ENCODE data around the gene ANKS3. TPM values are rescaled to one million over a fixed set of nuclear protein-coding genes. Genes with fewer than 3 reads are reported as not detected.

Gene ANKS3, protein sequence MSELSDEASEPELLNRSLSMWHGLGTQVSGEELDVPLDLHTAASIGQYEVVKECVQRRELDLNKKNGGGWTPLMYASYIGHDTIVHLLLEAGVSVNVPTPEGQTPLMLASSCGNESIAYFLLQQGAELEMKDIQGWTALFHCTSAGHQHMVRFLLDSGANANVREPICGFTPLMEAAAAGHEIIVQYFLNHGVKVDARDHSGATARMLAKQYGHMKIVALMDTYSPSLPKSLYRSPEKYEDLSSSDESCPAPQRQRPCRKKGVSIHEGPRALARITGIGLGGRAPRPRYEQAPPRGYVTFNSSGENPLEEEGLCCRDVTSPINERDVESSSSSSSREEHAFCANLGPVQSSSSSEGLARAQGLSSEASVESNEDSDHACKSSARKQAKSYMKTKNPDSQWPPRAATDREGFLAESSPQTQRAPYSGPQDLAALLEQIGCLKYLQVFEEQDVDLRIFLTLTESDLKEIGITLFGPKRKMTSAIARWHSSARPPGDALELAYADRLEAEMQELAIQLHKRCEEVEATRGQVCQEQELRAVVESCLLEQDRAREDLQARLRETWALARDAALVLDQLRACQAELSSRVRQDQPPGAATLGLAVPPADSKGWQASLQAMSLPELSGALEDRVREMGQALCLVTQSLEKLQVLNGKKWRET
- 5.7 and 17.3 TPM in 2 replicates for total RNA-seq

DNA sequence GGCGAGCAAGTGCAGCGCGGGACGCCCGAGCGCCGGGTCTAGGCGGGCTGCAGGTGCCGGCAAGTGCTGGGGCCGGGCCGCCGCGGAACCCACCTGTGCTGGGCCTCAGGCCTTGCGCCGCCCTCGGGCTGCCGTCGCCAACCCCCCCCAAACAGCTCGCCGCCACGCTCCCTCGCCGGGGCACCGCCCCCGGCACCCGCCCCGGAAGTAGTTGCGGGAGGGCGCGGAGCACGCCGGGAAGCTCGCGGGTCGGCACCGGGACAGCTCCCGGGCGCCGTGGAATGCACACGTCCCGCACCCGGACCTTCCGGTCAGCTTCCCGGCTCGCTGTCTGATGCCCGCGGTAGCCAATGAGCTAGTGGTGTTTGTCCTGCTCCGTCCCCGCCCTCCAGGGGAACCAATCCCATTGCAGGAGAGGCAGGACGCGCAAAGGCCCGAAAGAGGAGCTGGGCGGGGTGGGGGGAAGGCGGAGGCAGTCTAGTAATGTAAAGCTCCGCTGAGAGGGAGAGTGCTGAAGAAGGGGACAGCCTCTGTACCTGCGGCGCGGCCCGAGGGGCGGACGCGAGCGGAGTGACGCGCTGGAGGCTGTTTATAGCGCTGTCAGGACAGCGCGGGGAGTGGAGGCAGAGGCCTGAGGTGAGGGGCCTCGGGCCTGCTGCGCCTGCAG is at the start of gene ANKS3, which contains the start of gene DNAAF8:
Gene ANKS3 (minus strand): TSS at position 209 of the 667 bp plus-strand sequence. CDS start 4,122 bp downstream, outside the sequence.
Gene DNAAF8 (plus strand): TSS at position 475 of the 667 bp plus-strand sequence. CDS start 1,978 bp downstream, outside the sequence.

DNA sequence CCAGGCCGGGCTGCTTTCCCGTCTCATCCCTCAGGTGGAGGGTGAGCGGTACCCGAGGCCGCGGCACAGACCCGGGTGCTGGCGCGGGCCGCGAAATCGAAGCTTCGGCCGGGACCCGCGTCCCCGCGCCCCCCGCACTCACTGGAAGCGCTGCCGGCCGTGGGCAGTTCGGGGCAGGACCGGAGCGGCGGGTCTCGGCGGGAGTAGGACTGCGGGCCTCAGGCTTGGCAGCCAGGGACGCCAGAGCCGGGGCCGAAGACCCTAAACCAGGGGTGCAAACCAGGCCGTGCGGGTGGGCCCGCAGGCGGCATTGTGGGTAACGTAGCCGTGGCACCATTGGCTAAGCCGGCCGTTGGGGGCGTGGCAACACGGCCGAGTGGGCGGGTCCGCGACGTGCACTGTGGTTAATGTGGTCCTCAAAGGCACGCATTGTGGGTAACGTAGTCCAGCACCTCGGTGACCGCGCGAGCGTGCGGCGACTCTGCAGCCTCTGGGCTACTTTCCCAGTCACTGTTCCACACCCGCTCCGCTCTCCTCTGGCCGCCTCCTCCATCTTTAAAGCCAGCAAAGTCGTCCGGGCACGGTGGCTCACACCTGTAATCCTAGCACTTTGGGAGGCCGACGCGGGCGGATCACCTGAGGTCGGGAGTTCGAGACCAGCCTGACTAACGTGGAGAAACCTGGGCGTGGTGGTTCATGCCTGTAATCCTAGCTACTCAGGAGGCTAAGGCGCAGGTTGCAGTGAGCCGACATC is 33.0 kb upstream of the ANKS3 start, which contains the start of gene ZNF500:
Gene ZNF500 (minus strand): TSS at position 288 of the 754 bp plus-strand sequence. CDS start 1,184 bp downstream, outside the sequence.

GRCh38 chr16:4693296-4693955 is 40.6 kb downstream of the ANKS3 start, which contains the start of gene NUDT16L1:
Gene NUDT16L1 (plus strand): TSS chr16:4693562. CDS start chr16:4693727, 165 bp downstream.

Other genes with a start within 250 kb of the ANKS3 start
- 6.6 and 10.1 TPM in 2 replicates for gene CDIP1, start 195.5 kb downstream of the ANKS3 start, total RNA-seq
- not detected in 2 replicates for gene C16orf96, start 177.9 kb downstream of the ANKS3 start, total RNA-seq
- gene UBALD1, start 119.4 kb downstream of the ANKS3 start, total RNA-seq = 2.3 and 6.0 TPM in 2 replicates
- gene MGRN1, start 109.4 kb downstream of the ANKS3 start, total RNA-seq = 31.4 and 37.7 TPM in 2 replicates
- 42.5 and 43.0 TPM in 2 replicates for gene NUDT16L1, start 40.7 kb downstream of the ANKS3 start, total RNA-seq
- 0.35 and 2.6 TPM in 2 replicates for gene DNAAF8, start 266 bp upstream of the ANKS3 start, total RNA-seq
- gene ZNF500, start 32.9 kb upstream of the ANKS3 start, total RNA-seq = 8.6 and 10.3 TPM in 2 replicates
- gene SEPTIN12, start 54.1 kb upstream of the ANKS3 start, total RNA-seq = not detected in 2 replicates
- not detected in 2 replicates for gene SMIM22, start 61.1 kb upstream of the ANKS3 start, total RNA-seq
- gene ROGDI, start 68.4 kb upstream of the ANKS3 start, total RNA-seq = 21.3 and 38.1 TPM in 2 replicates
- gene GLYR1, start 113.0 kb upstream of the ANKS3 start, total RNA-seq = 32.8 and 33.2 TPM in 2 replicates
- gene UBN1, start 113.2 kb upstream of the ANKS3 start, total RNA-seq = 13.8 and 18.6 TPM in 2 replicates
- under 0.01 and 0.18 TPM in 2 replicates for gene PPL, start 202.9 kb upstream of the ANKS3 start, total RNA-seq
- gene SEC14L5, start 224.1 kb upstream of the ANKS3 start, total RNA-seq = 0.18 TPM in 1 of 2 replicates, not detected in the other

Measured in myometrial cell (primary cell).